Sciatic nerve (tissue), 2 donors: Measurements from ENCODE around the gene EDEM1. TPM values are rescaled to one million over a fixed set of nuclear protein-coding genes. Genes with fewer than 3 reads are reported as not detected.

Source experiments
- ATAC-seq: fragments of 200-7000 bp; cut with Tn5 transposase; one replicate; pipeline ENCODE4 v1.9.1; 2020; ENCODE audit warnings: mild to moderate bottlenecking, moderate library complexity
- DNase-seq: peaks from one replicate; pipeline ENCODE4 v3.0.0-alpha.2; 2020; ENCODE audit warnings: low spot score
- intact Hi-C: fragments of 100-400 bp; cut with DNase I; formaldehyde crosslinking; loops from one replicate; pipeline ENCODE4 v1.14.2; 2022
- total RNA-seq: library from RNA; stranded (reverse); fragmentation: NEBNext Ultra II Directional; extraction: Animal tissue kit (Norgen Biotek cat#: 25700); gene quantifications from one replicate; pipeline ENCODE4 v1.2.1, GENCODE V29; 2021
- donor health status: DM: no; HTN: no; CAD: no.
- donor health status: DM: no; HTN: no; CAD: no.

Gene EDEM1
- total RNA-seq, 1 donor from 2014 or later, result 29.6 TPM

GRCh38 chr3:5195605-5196004 is 8.1 kb downstream of the EDEM1 start:
- ATAC-seq, result peak; percentile 62
- intact Hi-C loops, result no loop called here
- DNase-seq, result no peak

GRCh38 chr3:5197022-5197421 is 9.5 kb downstream of the EDEM1 start:
- ATAC-seq, result no peak
- no peak for DNase-seq
- intact Hi-C loops, result no loop called here

DNA sequence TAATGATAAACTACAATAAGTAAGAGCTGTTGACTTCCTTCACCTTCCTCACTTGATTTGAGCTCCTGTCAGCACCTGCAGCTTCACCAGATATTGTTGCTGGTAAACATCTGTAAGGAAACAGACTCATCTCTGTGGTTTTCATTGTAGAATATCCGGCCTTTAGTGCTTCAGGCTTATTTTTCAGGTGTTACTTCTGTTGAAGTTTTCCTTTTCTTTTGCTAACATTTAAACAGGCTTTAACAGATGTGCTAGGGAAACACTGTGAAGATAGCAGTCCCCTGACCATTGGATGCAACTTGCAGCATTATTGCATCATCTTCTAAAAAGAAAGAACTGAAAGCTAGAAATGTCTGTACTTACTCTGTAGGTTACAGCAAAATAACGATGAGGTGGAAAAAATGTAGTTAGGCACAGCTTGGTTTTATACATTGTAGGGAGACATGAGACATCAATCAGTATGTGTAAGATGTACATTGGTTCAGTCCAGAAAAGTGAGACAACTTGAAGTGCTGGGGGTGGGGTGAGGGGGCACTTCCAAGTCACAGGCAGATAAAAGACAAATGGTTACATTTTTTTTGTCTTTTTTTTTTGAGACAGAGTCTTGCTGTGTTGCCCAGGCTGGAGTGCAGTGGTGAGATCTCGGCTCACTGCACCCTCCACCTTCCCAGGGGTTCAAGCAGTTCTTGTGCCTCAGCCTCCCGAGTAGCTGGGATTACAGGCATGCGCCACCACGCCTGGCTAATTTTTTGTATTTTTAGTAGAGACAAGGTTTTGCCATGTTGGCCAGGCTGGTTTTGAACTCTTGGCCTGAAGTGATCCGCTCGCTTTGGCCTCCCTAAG is 10.2 kb downstream of the EDEM1 start:
- ATAC-seq (peak; percentile 61), DNase-seq (no peak)
- intact Hi-C loops, result no loop called here

DNA sequence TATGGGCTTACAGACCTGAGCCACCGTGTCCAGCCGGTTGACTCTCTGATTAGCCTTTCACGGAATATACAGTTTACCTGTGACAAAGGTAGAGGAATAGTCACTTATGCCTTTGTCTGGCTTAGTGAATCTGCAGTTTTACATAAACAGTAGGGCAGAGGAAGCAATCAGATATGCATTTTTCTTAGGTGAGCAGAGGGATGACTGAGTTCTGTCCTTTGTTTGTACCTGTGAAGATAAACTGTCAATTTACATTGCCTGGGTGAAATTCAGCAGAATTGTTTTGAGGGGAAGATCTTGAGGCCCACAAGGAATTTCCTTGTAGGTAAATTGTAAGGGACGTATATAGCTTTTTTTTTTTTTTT is 10.8 kb downstream of the EDEM1 start:
- intact Hi-C loops, result no loop called here
- no peak for DNase-seq

GRCh38 chr3:5198986-5199731 is 11.7 kb downstream of the EDEM1 start:
- intact Hi-C loops, result no loop called here
- ATAC-seq (peak; percentile 18), DNase-seq (no peak)

More for the DNA sequence above, 10.8 kb downstream of the EDEM1 start:
- no peak for ATAC-seq

- ATAC-seq (no peak), DNase-seq (no peak)
- intact Hi-C loops, result no loop called here
Measured at GRCh38 chr3:5201536-5201935, 14.0 kb downstream of the EDEM1 start.

- ATAC-seq (no peak), DNase-seq (no peak)
- intact Hi-C loops, result no loop called here
Measured at GRCh38 chr3:5202222-5202621, 14.7 kb downstream of the EDEM1 start.

DNA sequence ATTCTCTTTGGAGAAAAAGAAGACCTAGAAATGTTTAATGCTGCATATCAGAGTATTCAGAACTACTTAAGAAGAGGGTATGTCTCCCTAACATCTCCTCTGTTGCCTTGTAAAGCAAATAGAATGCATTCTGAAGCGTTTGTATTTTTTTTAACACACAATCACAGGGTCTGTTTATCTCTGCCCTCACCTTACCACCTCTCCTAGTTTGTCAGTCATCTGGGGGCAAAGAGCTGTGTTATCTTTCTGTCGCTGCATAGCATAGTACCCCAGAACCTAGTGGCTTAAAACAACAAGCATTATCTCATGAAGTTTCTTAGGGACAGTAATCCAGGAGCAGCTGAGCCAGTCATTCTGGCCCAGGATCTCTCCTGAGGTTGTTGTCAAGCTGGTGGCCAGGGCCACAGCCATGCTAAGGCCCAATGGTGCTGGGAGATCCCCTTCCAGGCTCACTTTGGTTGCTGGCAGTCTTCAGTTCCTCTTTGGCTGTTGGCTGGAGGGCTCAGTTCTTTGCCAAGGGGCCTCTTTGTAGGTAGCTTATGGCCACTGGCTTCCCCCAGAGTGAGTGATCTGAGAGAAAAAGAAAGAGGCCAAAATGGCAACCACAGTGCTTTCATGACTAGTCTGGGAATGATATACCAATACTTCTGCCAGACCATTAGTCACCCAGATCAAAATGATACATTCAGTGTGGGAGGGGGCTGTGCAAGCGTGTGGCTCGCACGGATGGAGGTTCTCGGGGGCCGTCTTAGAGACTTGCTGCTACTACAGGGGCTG is 17.8 kb downstream of the EDEM1 start:
- no peak for DNase-seq
- no peak for ATAC-seq
- intact Hi-C loops, result no loop called here

GRCh38 chr3:5210926-5211325 is 23.4 kb downstream of the EDEM1 start:
- DNase-seq, result no peak
- intact Hi-C loops, result no loop called here
- no peak for ATAC-seq

DNA sequence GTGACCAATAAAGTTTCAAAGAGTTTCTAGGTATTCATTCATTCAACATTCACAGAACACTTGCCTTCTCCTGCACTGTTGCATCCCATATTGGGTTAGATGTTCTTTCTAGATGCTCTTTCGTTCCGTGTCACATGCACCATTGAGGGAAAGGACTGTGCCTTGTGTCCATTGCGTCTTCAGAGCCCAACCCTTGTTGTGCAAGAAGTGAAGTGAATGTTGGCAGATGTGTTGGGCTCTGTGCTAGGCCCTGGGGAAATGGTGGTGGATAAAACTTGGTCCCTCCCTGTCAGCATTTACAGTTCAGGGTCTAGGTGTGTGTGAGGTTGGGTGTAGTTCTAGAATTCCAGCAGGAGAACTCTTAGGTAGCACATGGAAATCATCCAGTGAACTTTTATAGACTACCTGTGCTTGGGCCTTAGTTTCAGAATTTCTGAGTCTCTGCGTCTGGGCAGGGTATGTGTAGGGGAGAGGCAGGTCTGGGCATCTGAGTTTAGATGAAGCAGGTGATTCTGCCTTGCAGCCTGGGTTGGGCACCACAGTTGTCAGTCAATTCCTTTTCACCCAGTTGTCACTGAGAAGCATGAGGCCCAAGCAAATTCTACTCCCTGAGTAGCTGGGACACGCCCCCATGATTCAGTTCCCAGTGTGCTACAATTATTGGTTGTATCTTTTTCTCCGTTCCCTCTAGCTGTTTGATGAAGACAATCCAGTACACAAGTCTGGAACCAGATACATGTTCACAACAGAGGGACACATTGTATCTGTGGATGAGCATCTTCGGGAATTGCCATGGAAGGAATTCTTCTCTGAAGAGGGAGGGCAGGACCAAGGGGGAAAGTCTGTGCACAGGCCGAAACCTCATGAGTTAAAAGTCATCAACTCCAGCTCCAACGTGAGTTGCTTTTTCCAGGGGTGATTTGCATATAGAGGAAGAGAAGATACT is 25.4 kb downstream of the EDEM1 start:
- no peak for ATAC-seq
- no peak for DNase-seq
- intact Hi-C loops, result no loop called here

DNA sequence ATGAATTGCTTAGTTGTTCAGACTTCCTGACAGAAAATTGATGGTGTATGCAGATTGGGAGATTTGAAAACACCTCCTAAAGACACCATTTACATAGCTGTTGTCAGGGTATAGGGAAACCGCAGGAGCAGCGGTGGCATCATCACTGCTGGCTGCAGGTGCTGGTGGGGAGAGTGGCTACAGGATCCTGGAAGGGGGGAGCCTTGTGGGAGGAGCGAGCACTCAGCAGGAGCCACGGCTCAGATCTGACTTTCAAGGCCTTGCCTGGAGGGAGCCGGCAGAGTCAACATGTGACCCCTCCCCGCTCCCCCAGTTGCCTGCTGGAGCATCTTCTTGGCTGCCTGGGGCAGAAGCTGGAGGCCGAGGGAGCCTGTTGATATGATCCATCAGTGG is 26.1 kb downstream of the EDEM1 start:
- no peak for ATAC-seq
- intact Hi-C loops, result no loop called here
- no peak for DNase-seq

GRCh38 chr3:5214352-5214751 is 26.8 kb downstream of the EDEM1 start:
- intact Hi-C loops, result no loop called here
- DNase-seq (no peak), ATAC-seq (no peak)

DNA sequence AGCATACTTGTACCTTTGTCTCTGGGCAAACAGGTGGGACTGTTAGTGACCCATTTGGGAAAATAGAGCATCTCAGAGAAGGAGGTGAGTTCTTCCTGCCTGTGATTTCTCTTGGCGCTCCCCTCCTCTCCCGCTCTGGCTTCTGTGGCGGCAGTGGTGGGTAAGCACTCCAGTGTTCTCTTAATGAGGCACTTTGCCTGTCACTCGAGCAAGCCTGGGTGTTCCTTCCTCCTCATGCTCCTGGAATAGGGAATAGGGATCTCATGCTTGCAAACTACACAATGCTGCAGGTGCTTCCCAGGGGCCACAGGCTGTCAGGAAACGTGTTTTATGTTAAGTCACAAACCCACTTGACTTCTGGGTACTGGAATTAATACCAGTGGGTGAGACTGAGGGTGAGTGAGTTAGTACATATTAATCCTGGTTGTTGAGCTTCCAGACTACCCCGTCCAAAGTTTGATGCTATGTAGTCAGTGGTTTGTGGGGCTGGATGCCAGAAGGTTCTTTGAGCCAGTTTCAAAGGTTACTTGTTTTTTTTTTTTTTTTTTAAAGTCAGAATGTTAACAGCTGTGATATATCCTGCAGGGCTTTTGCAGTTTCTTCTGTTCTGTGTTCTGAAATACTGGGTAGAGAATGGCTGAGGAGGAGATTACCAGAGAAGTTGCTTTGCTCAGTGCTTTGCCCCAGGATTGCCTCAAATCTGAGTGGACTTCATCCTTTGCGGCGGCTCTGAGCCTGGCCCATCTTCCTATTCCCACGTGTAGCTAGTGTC is 30.5 kb downstream of the EDEM1 start:
- ATAC-seq (no peak), DNase-seq (no peak)
- intact Hi-C loops, result no loop called here

DNA sequence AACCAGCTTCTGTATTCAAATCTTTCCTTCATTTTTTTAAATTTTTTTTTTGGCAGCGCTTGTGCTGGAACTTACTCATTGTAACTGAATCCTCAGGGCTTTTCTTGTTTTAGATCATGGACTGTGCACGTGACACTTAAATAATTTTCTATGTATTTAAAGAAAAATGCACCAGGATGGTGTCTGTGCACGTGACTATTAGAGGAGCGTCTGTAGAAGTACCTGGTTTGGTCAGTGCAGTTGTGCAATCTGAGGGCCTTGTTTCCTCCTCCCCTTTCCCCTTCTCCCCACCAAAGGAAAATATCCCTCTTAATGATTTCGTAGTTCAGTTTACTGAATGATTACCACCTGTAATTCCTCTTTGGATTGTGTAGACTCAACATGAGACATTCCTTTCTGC is 31.3 kb downstream of the EDEM1 start:
- DNase-seq (no peak), ATAC-seq (no peak)
- intact Hi-C loops, result no loop called here

GRCh38 chr3:5219216-5219615 is 31.7 kb downstream of the EDEM1 start:
- intact Hi-C loops, result no loop called here
- ATAC-seq (no peak), DNase-seq (no peak)

GRCh38 chr3:5220193-5220592 is 32.7 kb downstream of the EDEM1 start:
- DNase-seq (no peak), ATAC-seq (no peak)
- intact Hi-C loops, result no loop called here

DNA sequence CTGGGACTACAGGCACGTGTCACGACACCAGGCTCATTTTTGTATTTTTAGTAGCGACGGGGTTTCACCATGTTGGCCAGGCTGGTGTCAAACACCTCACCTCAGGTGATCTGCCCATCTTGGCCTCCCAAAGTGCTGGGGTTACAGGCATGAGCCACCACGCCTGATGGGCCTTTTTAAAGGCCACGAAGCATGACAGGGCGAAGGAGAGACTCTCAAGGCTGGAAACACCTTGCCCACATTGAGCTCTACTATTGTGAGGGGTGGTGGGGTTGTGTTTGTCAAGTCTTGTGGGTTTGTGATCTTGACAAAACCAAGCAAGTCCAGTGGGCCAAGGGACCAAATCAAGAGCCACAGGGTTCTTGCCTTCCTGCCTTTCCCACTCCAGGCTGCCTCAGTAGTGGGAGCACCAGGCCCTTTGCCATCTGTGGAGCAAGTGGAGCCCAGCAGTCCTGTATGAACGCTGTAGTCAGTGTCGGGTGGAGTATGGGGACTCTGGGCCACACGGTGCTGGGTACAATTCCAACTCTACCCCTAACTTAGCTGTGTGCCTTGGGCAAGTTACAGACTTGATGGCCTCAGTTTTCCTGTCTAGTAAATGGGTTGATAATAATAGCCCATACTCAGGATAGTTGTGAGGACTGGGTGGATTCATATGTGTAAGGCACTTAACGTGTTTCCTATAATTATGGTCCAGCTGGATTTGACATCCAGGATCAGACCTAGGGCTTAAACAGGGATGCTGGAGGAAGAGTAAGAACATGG is 33.3 kb downstream of the EDEM1 start:
- ATAC-seq, result no peak
- DNase-seq, result no peak
- intact Hi-C loops, result no loop called here
